Fibroblast of lung (primary cell): ENCODE data around the gene ADGRD1. TPM values are rescaled to one million over a fixed set of nuclear protein-coding genes. Genes with fewer than 3 reads are reported as not detected.

Experiments
- DNase-seq, 2 donors: peaks; one replicate each; pipeline versions ENCODE4 v3.0.0 to v3.0.0-alpha.2; 2010; ENCODE audit warnings: low read depth in 2 of 2
- H2AFZ ChIP-seq: 2 replicates; pipeline ENCODE4 v1.5.1; 2012; ENCODE audit warnings: low read length, control low read depth, inconsistent platforms
- H3K27ac ChIP-seq: 2 replicates; pipeline ENCODE4 v1.5.1; 2011; ENCODE audit warnings: low read length, control low read depth; ENCODE audit not compliant: insufficient read depth
- H3K27me3 ChIP-seq: 2 replicates; pipeline ENCODE4 v1.5.1; 2011; ENCODE audit warnings: mild to moderate bottlenecking, low read length; ENCODE audit not compliant: control insufficient read depth, insufficient read depth
- H3K36me3 ChIP-seq: 2 replicates; pipeline ENCODE4 v1.5.1; 2011; ENCODE audit warnings: low read length; ENCODE audit not compliant: control insufficient read depth, insufficient read depth
- H3K4me1 ChIP-seq: 2 replicates; pipeline ENCODE4 v1.5.1; 2011; ENCODE audit warnings: low read length; ENCODE audit not compliant: control insufficient read depth, insufficient read depth; ENCODE audit errors: extremely low read depth
- H3K4me2 ChIP-seq: 2 replicates; pipeline ENCODE4 v1.5.1; 2011; ENCODE audit warnings: low read length, control low read depth; ENCODE audit not compliant: insufficient read depth; ENCODE audit errors: extremely low read depth
- H3K4me3 ChIP-seq, 4 experiments: fragments of 200-600 bp in 1 of 4; sonication (generic) in 1 of 4; replicated peaks in 1 of 4; 2 replicates each; pipeline ENCODE4 v1.5.1; 2011 to 2016; ENCODE audit warnings: low read length in 4 of 4, low read depth in 3 of 4, mild to moderate bottlenecking in 3 of 4, control low read depth in 2 of 4, inconsistent platforms in 1 of 4, mixed read lengths in 1 of 4; ENCODE audit not compliant: insufficient read depth in 1 of 4; ENCODE audit errors: control extremely low read depth in 1 of 4
- H3K79me2 ChIP-seq: 2 replicates; pipeline ENCODE4 v1.5.1; 2012; ENCODE audit warnings: mild to moderate bottlenecking, low read length, inconsistent platforms; ENCODE audit not compliant: control insufficient read depth, insufficient read depth
- H3K9ac ChIP-seq: 2 replicates; pipeline ENCODE4 v1.5.1; 2011; ENCODE audit warnings: mild to moderate bottlenecking, low read length, control low read depth; ENCODE audit not compliant: insufficient read depth
- H3K9me3 ChIP-seq: 2 replicates; pipeline ENCODE4 v1.5.1; 2012; ENCODE audit warnings: low read depth, low read length; ENCODE audit not compliant: control insufficient read depth, insufficient read depth
- H4K20me1 ChIP-seq: 2 replicates; pipeline ENCODE4 v1.5.1; 2011; ENCODE audit warnings: low read length; ENCODE audit not compliant: control insufficient read depth, insufficient read depth; ENCODE audit errors: extremely low read depth
- EZH2 ChIP-seq: IDR thresholded peaks from 2 replicates; pipeline ENCODE4 v1.5.1; 2012; ENCODE audit warnings: low read length, control low read depth, mild to moderate bottlenecking; ENCODE audit errors: missing control alignments
- polyA plus RNA-seq, 2 donors: library from polyadenylated mRNA; depleted of rRNA in 1 of 2; stranded (reverse) in 1 of 2; unstranded in 1 of 2; fragments of >200 nt; gene quantifications; 2 replicates each; pipeline ENCODE4 v1.2.1, GENCODE V29; 2011 to 2012; ENCODE audit warnings: missing spikeins in 1 of 2
- total RNA-seq: library from RNA; depleted of rRNA; stranded (reverse); fragments of >200 nt; gene quantifications from 2 replicates; pipeline ENCODE4 v1.2.1, GENCODE V29; 2014
- TF ChIP-seq, protein P1 (sequence below), 2 donors: IDR thresholded peaks in 1 of 2; conservative IDR thresholded peaks in 1 of 2; 1 replicate in 1 of 2; 2 replicates in 1 of 2; pipeline ENCODE4 v1.5.1; 2011 to 2012; ENCODE audit warnings: low read length in 2 of 2, control low read depth in 1 of 2, inconsistent platforms in 1 of 2, low read depth in 1 of 2, mild to moderate bottlenecking in 1 of 2

ADGRD1 gene
- total and polyA plus RNA-seq, 2 donors (not counting 1 experiment from before 2014, with no cell fraction given) = 7.3 to 11.6 TPM

DNA sequence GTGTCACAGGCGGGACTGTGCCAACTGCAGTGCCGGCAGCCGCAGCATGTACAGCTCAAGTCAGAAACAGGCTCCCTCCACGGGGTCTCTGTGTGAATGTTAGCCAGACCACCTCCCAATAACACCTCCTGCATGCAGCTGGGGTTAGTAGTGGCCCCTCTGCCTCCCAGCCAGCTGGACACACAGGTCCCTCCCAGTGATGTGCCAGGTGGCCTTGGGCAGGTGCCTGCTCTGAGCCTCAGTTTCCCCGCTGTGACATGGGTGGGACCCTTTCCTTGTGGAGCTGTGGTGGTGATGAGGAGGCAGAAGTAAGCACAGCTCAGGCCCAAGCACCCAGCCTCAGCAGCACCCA, 139.9 kb downstream of the ADGRD1 start:
- Histone ChIP-seq H3K79me2 (no peaks in the 10 kb centered on the region), H3K4me2 (no peak overlapping the region), H3K27ac (no peak overlapping the region), H3K4me1 (no peaks in the 10 kb centered on the region), H2AFZ (no peak overlapping the region), H3K36me3 (no peaks in the 10 kb centered on the region), H3K27me3 (no peaks in the 10 kb centered on the region), H3K9me3 (no peaks in the 10 kb centered on the region), H3K4me3 (no peak overlapping the region), H3K9ac (no peak overlapping the region), H4K20me1 (no peaks in the 10 kb centered on the region)
- no peak for DNase-seq
- TF ChIP-seq, protein P1, sequence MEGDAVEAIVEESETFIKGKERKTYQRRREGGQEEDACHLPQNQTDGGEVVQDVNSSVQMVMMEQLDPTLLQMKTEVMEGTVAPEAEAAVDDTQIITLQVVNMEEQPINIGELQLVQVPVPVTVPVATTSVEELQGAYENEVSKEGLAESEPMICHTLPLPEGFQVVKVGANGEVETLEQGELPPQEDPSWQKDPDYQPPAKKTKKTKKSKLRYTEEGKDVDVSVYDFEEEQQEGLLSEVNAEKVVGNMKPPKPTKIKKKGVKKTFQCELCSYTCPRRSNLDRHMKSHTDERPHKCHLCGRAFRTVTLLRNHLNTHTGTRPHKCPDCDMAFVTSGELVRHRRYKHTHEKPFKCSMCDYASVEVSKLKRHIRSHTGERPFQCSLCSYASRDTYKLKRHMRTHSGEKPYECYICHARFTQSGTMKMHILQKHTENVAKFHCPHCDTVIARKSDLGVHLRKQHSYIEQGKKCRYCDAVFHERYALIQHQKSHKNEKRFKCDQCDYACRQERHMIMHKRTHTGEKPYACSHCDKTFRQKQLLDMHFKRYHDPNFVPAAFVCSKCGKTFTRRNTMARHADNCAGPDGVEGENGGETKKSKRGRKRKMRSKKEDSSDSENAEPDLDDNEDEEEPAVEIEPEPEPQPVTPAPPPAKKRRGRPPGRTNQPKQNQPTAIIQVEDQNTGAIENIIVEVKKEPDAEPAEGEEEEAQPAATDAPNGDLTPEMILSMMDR (conservative IDR thresholded peaks at IDR 0.05 in 1 of 2, IDR thresholded peaks at IDR 0.05 in 1 of 2; ENCODE audit: low read depth in 1 of 2, low read length in 2 of 2) = no peak
- TF ChIP-seq EZH2 = no peak

DNA sequence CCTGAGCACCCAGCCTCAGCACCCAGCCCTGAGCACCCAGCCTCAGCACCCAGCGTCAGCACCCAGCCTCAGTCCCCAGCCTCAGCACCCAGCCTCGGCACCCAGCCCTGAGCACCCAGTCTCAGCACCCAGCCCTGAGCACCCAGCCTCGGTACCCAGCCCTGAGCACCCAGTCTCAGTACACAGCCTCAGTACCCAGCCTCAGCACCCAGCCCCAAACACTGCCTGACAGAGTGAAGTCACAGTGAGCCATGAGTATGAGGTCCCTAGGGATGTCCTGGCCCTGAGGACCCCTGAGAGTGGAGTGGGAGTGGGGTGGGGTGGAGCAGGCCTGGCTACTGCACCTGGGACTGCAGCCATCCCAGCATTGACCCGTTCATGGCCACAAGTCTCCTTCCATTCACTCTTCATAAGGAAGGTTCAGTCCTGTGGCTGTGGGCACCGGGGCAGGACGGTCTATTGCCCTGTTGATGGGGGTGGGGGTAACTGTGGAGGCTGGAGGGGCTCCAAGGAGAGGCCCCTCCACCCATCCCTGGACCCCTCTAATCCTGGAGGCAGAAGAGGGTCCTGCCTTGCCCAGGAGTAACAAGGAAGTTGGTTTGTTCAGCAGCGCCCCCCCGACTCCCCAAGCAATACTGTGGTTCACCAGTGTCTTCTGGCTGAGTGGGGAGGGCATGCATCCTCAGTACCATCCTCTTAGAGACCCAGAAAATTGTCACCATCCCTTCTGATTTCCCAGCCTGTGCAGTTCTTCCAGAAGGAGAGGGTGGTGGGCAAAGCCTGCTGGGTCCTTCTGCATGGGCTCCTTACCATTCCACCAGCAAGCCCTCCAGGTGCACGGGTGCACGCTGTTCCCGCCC, 140.5 kb downstream of the ADGRD1 start:
- Histone ChIP-seq H3K4me3 (no peak overlapping the region), H3K9ac (no peak overlapping the region), H4K20me1 (no peaks in the 10 kb centered on the region), H3K9me3 (no peaks in the 10 kb centered on the region), H3K4me1 (no peaks in the 10 kb centered on the region), H3K79me2 (no peaks in the 10 kb centered on the region), H3K4me2 (no peak overlapping the region), H3K36me3 (no peaks in the 10 kb centered on the region), H3K27ac (no peak overlapping the region), H3K27me3 (no peaks in the 10 kb centered on the region), H2AFZ (no peak overlapping the region)
- no peak for DNase-seq
- TF ChIP-seq, protein P1 (conservative IDR thresholded peaks at IDR 0.05 in 1 of 2, IDR thresholded peaks at IDR 0.05 in 1 of 2; ENCODE audit: low read depth in 1 of 2, low read length in 2 of 2) = no peak
- no peak for TF ChIP-seq EZH2

DNA sequence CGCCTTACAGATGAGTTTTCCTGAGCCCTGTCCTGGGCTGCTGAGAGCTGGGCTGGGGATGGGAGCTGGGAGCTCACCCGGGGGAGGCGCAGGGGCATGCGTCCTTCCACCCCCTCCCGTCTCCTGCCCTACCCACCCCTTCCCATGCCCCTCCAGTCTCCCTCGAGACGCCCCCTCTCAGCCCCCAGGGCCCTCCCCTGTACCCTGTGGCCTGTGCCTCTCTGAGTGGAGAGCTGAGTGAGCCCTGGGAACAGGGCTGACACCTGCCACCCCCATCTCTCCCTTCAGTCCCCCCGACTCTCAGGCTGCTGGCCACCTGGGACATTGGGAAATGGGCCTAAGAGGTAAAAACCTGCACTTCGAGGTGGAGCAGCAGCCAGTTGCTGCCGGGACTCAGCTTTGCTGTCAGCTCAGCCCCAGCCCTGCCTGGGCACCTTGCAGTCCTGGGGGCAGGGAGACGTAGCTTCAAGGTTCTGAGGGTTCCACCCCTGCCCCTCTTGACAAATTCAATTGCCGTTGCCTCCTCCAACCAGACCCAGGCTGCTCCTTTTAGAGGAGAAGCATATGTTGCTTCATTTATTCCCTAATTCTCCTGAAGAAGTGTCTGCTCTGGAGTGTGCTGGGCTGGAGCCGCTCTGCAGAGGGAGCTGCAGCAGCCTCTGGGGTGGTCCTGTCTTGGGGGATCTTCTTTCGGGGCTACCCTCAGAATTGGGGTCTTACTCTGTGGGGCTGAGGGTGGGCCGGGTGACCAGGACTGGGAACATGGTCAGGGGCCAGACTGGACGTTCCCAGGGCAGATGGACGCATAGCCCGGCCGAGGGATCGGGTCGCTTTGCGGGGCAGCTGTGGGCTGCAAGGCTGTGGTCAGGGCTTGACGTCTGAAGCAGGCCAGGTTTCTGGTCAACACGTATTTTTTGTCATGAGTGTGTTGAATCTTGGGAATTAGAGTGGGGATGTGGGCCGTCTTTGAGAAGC, 141.4 kb downstream of the ADGRD1 start:
- Histone ChIP-seq H3K9me3 (no peaks in the 10 kb centered on the region), H3K27ac (no peak overlapping the region), H2AFZ (no peak overlapping the region), H4K20me1 (no peaks in the 10 kb centered on the region), H3K27me3 (no peaks in the 10 kb centered on the region), H3K79me2 (no peaks in the 10 kb centered on the region), H3K4me2 (no peak overlapping the region), H3K9ac (no peak overlapping the region), H3K36me3 (no peaks in the 10 kb centered on the region), H3K4me3 (no peak overlapping the region), H3K4me1 (no peaks in the 10 kb centered on the region)
- no peak for DNase-seq
- no peak for TF ChIP-seq EZH2
- TF ChIP-seq, protein P1 (conservative IDR thresholded peaks at IDR 0.05 in 1 of 2, IDR thresholded peaks at IDR 0.05 in 1 of 2; ENCODE audit: low read depth in 1 of 2, low read length in 2 of 2) = no peak
